GM12878 (cell line): ENCODE measurements around the gene IRS2. TPM values are rescaled to one million over a fixed set of nuclear protein-coding genes. Genes with fewer than 3 reads are reported as not detected.

Experiments used
- ATAC-seq: fragments of 200-7000 bp; cut with Tn5 transposase; 3 replicates; pipeline ENCODE4 v1.9.1; 2020; ENCODE audit warnings: mild to moderate bottlenecking, moderate library complexity
- BruUV-seq: library from RNA; stranded (reverse); fragments of 400-500 nt; replicated peaks from 2 replicates; lab custom pipeline; 2021; lab: Mats Ljungman, UMichigan
- CTCF ChIA-PET: fragments of 300-600 bp; sonication (Branson Sonifier 250); formaldehyde crosslinking; extraction: SDS; loops from one replicate; lab custom pipeline; 2021; ENCODE audit warnings: inconsistent platforms; lab: Yijun Ruan, JAX
- POLR2A ChIA-PET: fragments of 350-600 bp; formaldehyde crosslinking; extraction: SDS; loops from one replicate; lab custom pipeline; 2021; ENCODE audit warnings: inconsistent platforms; lab: Charles Lee
- RAD21 ChIA-PET: fragments of 300-600 bp; sonication (Branson Sonifier 250); formaldehyde crosslinking; loops from one replicate; lab custom pipeline; 2023; ENCODE audit warnings: antibody characterized with exemption; ENCODE audit not compliant: unreplicated experiment; lab: Charles Lee
- SMC1A ChIA-PET: fragments of 300-600 bp; sonication (Branson Sonifier 250); formaldehyde crosslinking; loops from one replicate; lab custom pipeline; 2023; ENCODE audit not compliant: unreplicated experiment, uncharacterized antibody; lab: Charles Lee
- DNase-seq: peaks from one replicate; pipeline ENCODE4 v3.0.0-alpha.2; 2011; ENCODE audit warnings: low read depth, low spot score
- FAIRE-seq: peaks from 3 replicates; lab custom pipeline; 2011; peaks lifted over from hg19 to GRCh38; lab: Jason Lieb, UNC
- H2AFZ ChIP-seq: 2 replicates; pipeline ENCODE4 v1.6.0; 2011; ENCODE audit warnings: low read depth, low read length, control low read depth; ENCODE audit not compliant: control insufficient read depth
- H3K27ac ChIP-seq: 2 replicates; pipeline ENCODE4 v1.5.1; 2011; ENCODE audit warnings: control low read depth; ENCODE audit not compliant: control insufficient read depth, insufficient read depth
- H3K27me3 ChIP-seq, 2 experiments: replicated peaks in 1 of 2; 2 replicates each; pipeline versions ENCODE4 v1.6.0 to v1.6.1; 2011; ENCODE audit warnings: low read length in 1 of 2; ENCODE audit not compliant: control insufficient read depth in 2 of 2, insufficient read depth in 2 of 2
- H3K36me3 ChIP-seq, 2 experiments: 2 replicates each; pipeline ENCODE4 v1.5.1; 2011; ENCODE audit warnings: low read length in 1 of 2; ENCODE audit not compliant: control insufficient read depth in 2 of 2, insufficient read depth in 2 of 2
- H3K4me1 ChIP-seq: 2 replicates; pipeline ENCODE4 v1.6.1; 2011; ENCODE audit warnings: mild to moderate bottlenecking, low read length, moderate library complexity, mixed read lengths; ENCODE audit not compliant: control insufficient read depth, insufficient read depth
- H3K4me2 ChIP-seq: 2 replicates; pipeline ENCODE4 v1.6.0; 2011; ENCODE audit warnings: control low read depth; ENCODE audit not compliant: control insufficient read depth, insufficient read depth
- H3K4me3 ChIP-seq: fragments of 200-600 bp; sonication (generic); 2 replicates; pipeline ENCODE4 v1.5.1; 2016
- H3K79me2 ChIP-seq: 2 replicates; pipeline ENCODE4 v1.6.0; 2011; ENCODE audit warnings: low read length; ENCODE audit not compliant: control insufficient read depth, insufficient read depth
- H3K9ac ChIP-seq: 2 replicates; pipeline ENCODE4 v1.8.0; 2011; ENCODE audit warnings: low read length, control low read depth, mixed read lengths; ENCODE audit not compliant: control insufficient read depth, insufficient read depth
- H3K9me3 ChIP-seq: replicated peaks from 3 replicates; pipeline ENCODE4 v1.5.1; 2011; ENCODE audit warnings: mild to moderate bottlenecking, low read length; ENCODE audit not compliant: control insufficient read depth, insufficient read depth
- H4K20me1 ChIP-seq: 2 replicates; pipeline ENCODE4 v1.6.0; 2011; ENCODE audit not compliant: control insufficient read depth, insufficient read depth
- ATF2 ChIP-seq: IDR thresholded peaks from 2 replicates; pipeline ENCODE4 v1.6.1; 2012; ENCODE audit warnings: low read length, inconsistent platforms
- BRCA1 ChIP-seq: IDR thresholded peaks from 2 replicates; pipeline ENCODE4 v1.6.1; 2011; ENCODE audit warnings: low read depth, low read length, improper control_type of control experiment
- CHD2 ChIP-seq: IDR thresholded peaks from 2 replicates; pipeline ENCODE4 v1.6.1; 2011; ENCODE audit warnings: low read depth, low read length, improper control_type of control experiment, borderline replicate concordance
- EZH2 ChIP-seq: IDR thresholded peaks from 2 replicates; pipeline ENCODE4 v1.6.1; 2012; ENCODE audit warnings: low read depth, mild to moderate bottlenecking, control low read depth, inconsistent platforms, low read length, borderline replicate concordance; ENCODE audit not compliant: control insufficient read depth
- GABPA ChIP-seq: IDR thresholded peaks from 2 replicates; pipeline ENCODE4 v1.6.1; 2014; ENCODE audit warnings: antibody characterized with exemption, low read depth, mild to moderate bottlenecking, inconsistent platforms
- NR2F1 ChIP-seq: fragments of 450-650 bp; conservative IDR thresholded peaks from 2 replicates; pipeline ENCODE4 v1.6.1; 2017; ENCODE audit warnings: mild to moderate bottlenecking
- PAX8 ChIP-seq: fragments of 450-650 bp; IDR thresholded peaks from 2 replicates; pipeline ENCODE4 v1.6.1; 2017; ENCODE audit warnings: mild to moderate bottlenecking, moderate library complexity
- PBX3 ChIP-seq: IDR thresholded peaks from 2 replicates; pipeline ENCODE4 v1.6.1; 2011; ENCODE audit warnings: mild to moderate bottlenecking, low read depth, low read length, moderate library complexity; ENCODE audit not compliant: insufficient replicate concordance
- RB1 ChIP-seq: fragments of 450-650 bp; formaldehyde crosslinking; IDR thresholded peaks from 2 replicates; pipeline ENCODE4 v1.6.1; 2017; ENCODE audit warnings: mild to moderate bottlenecking, borderline replicate concordance
- REST ChIP-seq: IDR thresholded peaks from 2 replicates; pipeline ENCODE4 v1.6.1; 2012; ENCODE audit warnings: mild to moderate bottlenecking, low read depth, low read length
- SREBF2 ChIP-seq: IDR thresholded peaks from 2 replicates; pipeline ENCODE4 v1.6.1; 2012; ENCODE audit warnings: mild to moderate bottlenecking, low read length
- SUPT20H ChIP-seq: IDR thresholded peaks from 2 replicates; pipeline ENCODE4 v1.6.1; 2011; ENCODE audit warnings: low read depth, mild to moderate bottlenecking, low read length, moderate library complexity, borderline replicate concordance; ENCODE audit not compliant: control insufficient read depth
- WRNIP1 ChIP-seq: IDR thresholded peaks from 2 replicates; pipeline ENCODE4 v1.6.1; 2011; ENCODE audit warnings: low read depth, low read length, improper control_type of control experiment, borderline replicate concordance
- YY1 ChIP-seq: IDR thresholded peaks from 2 replicates; pipeline ENCODE4 v1.6.1; 2011; ENCODE audit warnings: low read depth, mild to moderate bottlenecking, low read length
- ZNF24 ChIP-seq: fragments of 450-650 bp; IDR thresholded peaks from 2 replicates; pipeline ENCODE4 v1.6.1; 2017; ENCODE audit warnings: antibody characterized with exemption, mild to moderate bottlenecking
- WGBS: methylation state at CpG from one replicate; pipeline ENCODE4 v1.1.6; 2016; ENCODE audit warnings: low lambda C conversion rate; ENCODE audit not compliant: insufficient replicate concordance, insufficient coverage; ENCODE audit errors: missing lambda C conversion rate; 5-methylcytosine and 5-hydroxymethylcytosine counted together
- in situ Hi-C: fragments of 300-500 bp; cut with MboI; formaldehyde crosslinking; loops from 9 replicates; pipeline ENCODE4 v1.14.3; 2018; ENCODE audit warnings: mixed read lengths
- intact Hi-C: fragments of 100-400 bp; cut with micrococcal nuclease; formaldehyde crosslinking; loops from one replicate; pipeline ENCODE4 v1.14.2; 2022; ENCODE audit not compliant: unreplicated experiment
- polyA plus RNA-seq, 11 experiments: library from polyadenylated mRNA; depleted of rRNA in 4 of 11; unstranded in 6 of 11; stranded (reverse) in 5 of 11; fragments of >200 nt; fragmentation: Nextera tagmentation in 4 of 11; fragmentation: Illumina TruSeq in 1 of 11; extraction: Ambion mirVana in 4 of 11; extraction: Trizol in 1 of 11; gene quantifications; 1 replicate in 1 of 11; 2 replicates in 10 of 11; pipeline versions ENCODE4 v1.2.1 to v1.2.3, GENCODE V29; 2011 to 2016; ENCODE audit warnings: inconsistent platforms in 2 of 11, missing spikeins in 2 of 11, low read depth in 1 of 11
- total RNA-seq, 4 experiments: library from RNA; depleted of rRNA in 3 of 4; stranded (reverse); fragments of >200 nt in 3 of 4; fragmentation: Illumina TruSeq in 1 of 4; extraction: Trizol in 1 of 4; gene quantifications; 2 replicates each; pipeline versions ENCODE4 v1.2.1 to v1.2.3, GENCODE V29; 2013 to 2021

IRS2 gene
- total and polyA plus RNA-seq, 10 of the 15 experiments (the other 5 are each of a cell fraction or from before 2014, with no cell fraction given): 0.01 to 0.31 (median 0.07) TPM; not detected in 6

- TF ChIP-seq ATF2 (no peak), BRCA1 (no peak), RB1 (no peak), SUPT20H (no peak), EZH2 (no peak), REST (no peak), WRNIP1 (no peak), YY1 (no peak), NR2F1 (no peak), GABPA (no peak), PBX3 (no peak), PAX8 (no peak), SREBF2 (no peak), ZNF24 (no peak), CHD2 (no peak)
- CTCF ChIA-PET: no interaction called here
- in situ Hi-C loops: no loop called here
- H3K36me3 ChIP-seq: no peaks in the 10 kb centered on the region
- H3K79me2 ChIP-seq: no peaks in the 10 kb centered on the region
- H3K4me3 ChIP-seq: no peak overlapping the region
- H3K27ac ChIP-seq: no peak overlapping the region
- no peak overlapping the region for H2AFZ ChIP-seq
- POLR2A ChIA-PET: no interaction called here
- H3K4me1 ChIP-seq: no peaks in the 10 kb centered on the region
- intact Hi-C loops: no loop called here
- ATAC-seq (no peak), FAIRE-seq (no peak), DNase-seq (no peak)
- H3K9me3 ChIP-seq: no peaks in the 10 kb centered on the region
- BruUV-seq: no TSS peak
- H3K27me3 ChIP-seq: peaks cover 0 to 4% of the 10 kb centered on the region in 2 experiments; a peak in 1 of 4 replicates
- no peaks in the 10 kb centered on the region for H4K20me1 ChIP-seq
- 4% methylated on average over 3 of the region's 3 CpGs for WGBS
- RAD21 ChIA-PET: no interaction called here
- SMC1A ChIA-PET: no interaction called here
- no peak overlapping the region for H3K4me2 ChIP-seq
- no peak overlapping the region for H3K9ac ChIP-seq
Measured at GRCh38 chr13:109759609-109760008, 26.8 kb downstream of the IRS2 start.
